Measurements from ENCODE around the gene DLGAP1. TPM values are rescaled to one million over a fixed set of nuclear protein-coding genes. Genes with fewer than 3 reads are reported as not detected.

Gene DLGAP1
- total RNA-seq, 1 donor from 2014 or later: 3.2 TPM

- no peak overlapping the region for H3K27ac ChIP-seq
- intact Hi-C loops (cut with DNase I): loop anchor here (10.0 kb wide), 1 partner anchor 206 kb away; no protein-coding TSS in a partner anchor
- no peak for DNase-seq (ENCODE audit: extremely low spot score in 2 of 2)
- no peaks in the 10 kb centered on the region for H3K9me3 ChIP-seq
- no peaks in the 10 kb centered on the region for H3K4me1 ChIP-seq
- H3K27me3 ChIP-seq: no peaks in the 10 kb centered on the region
- H3K4me3 ChIP-seq: no peak overlapping the region
- TF ChIP-seq, protein P1, sequence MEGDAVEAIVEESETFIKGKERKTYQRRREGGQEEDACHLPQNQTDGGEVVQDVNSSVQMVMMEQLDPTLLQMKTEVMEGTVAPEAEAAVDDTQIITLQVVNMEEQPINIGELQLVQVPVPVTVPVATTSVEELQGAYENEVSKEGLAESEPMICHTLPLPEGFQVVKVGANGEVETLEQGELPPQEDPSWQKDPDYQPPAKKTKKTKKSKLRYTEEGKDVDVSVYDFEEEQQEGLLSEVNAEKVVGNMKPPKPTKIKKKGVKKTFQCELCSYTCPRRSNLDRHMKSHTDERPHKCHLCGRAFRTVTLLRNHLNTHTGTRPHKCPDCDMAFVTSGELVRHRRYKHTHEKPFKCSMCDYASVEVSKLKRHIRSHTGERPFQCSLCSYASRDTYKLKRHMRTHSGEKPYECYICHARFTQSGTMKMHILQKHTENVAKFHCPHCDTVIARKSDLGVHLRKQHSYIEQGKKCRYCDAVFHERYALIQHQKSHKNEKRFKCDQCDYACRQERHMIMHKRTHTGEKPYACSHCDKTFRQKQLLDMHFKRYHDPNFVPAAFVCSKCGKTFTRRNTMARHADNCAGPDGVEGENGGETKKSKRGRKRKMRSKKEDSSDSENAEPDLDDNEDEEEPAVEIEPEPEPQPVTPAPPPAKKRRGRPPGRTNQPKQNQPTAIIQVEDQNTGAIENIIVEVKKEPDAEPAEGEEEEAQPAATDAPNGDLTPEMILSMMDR (IDR thresholded peaks at IDR 0.05): no peak
- TF ChIP-seq POLR2AphosphoS5 (IDR thresholded peaks at IDR 0.05; ENCODE audit: insufficient read depth in 1 of 2, low read depth in 1 of 2) (no peak), POLR2A (IDR thresholded peaks at IDR 0.05) (no peak)
- H3K36me3 ChIP-seq: no peaks in the 10 kb centered on the region
Measured at GRCh38 chr18:4069183-4069582, 385.9 kb downstream of the DLGAP1 start.

GRCh38 chr18:4068552-4069158, 386.5 kb downstream of the DLGAP1 start:
- no peak for DNase-seq (ENCODE audit: extremely low spot score in 2 of 2)
- Histone ChIP-seq H3K9me3 (no peaks in the 10 kb centered on the region), H3K4me3 (no peak overlapping the region), H3K27me3 (no peaks in the 10 kb centered on the region), H3K4me1 (no peaks in the 10 kb centered on the region), H3K27ac (no peak overlapping the region), H3K36me3 (no peaks in the 10 kb centered on the region)
- no peak for TF ChIP-seq POLR2AphosphoS5 (IDR thresholded peaks at IDR 0.05; ENCODE audit: insufficient read depth in 1 of 2, low read depth in 1 of 2)
- no peak for TF ChIP-seq POLR2A (IDR thresholded peaks at IDR 0.05)
- TF ChIP-seq, protein P1 (IDR thresholded peaks at IDR 0.05): peak in 2 of 3 experiments; percentile 24 to 45
- intact Hi-C loops (cut with DNase I): loop anchor here (10.0 kb wide), 1 partner anchor 206 kb away; no protein-coding TSS in a partner anchor

- no peak for DNase-seq (ENCODE audit: extremely low spot score in 2 of 2)
- Histone ChIP-seq H3K27ac (no peak overlapping the region), H3K27me3 (no peaks in the 10 kb centered on the region), H3K9me3 (no peaks in the 10 kb centered on the region), H3K4me1 (no peaks in the 10 kb centered on the region), H3K36me3 (no peaks in the 10 kb centered on the region), H3K4me3 (no peak overlapping the region)
- intact Hi-C loops (cut with DNase I): loop anchor here (10.0 kb wide), 1 partner anchor 211 kb away; no protein-coding TSS in a partner anchor
- no peak for TF ChIP-seq POLR2A (IDR thresholded peaks at IDR 0.05)
- TF ChIP-seq, protein P1 (IDR thresholded peaks at IDR 0.05): no peak
- TF ChIP-seq POLR2AphosphoS5 (IDR thresholded peaks at IDR 0.05; ENCODE audit: insufficient read depth in 1 of 2, low read depth in 1 of 2): no peak
Measured at GRCh38 chr18:4063545-4063944, 391.6 kb downstream of the DLGAP1 start.

GRCh38 chr18:4060427-4061281, 394.5 kb downstream of the DLGAP1 start:
- intact Hi-C loops (cut with DNase I): loop anchor here (10.0 kb wide), 1 partner anchor 214 kb away; no protein-coding TSS in a partner anchor
- Histone ChIP-seq H3K27ac (no peak overlapping the region), H3K4me3 (no peak overlapping the region), H3K9me3 (no peaks in the 10 kb centered on the region), H3K27me3 (no peaks in the 10 kb centered on the region), H3K36me3 (no peaks in the 10 kb centered on the region), H3K4me1 (no peaks in the 10 kb centered on the region)
- DNase-seq (ENCODE audit: extremely low spot score in 2 of 2): no peak
- TF ChIP-seq, protein P1 (IDR thresholded peaks at IDR 0.05): no peak
- TF ChIP-seq POLR2A (IDR thresholded peaks at IDR 0.05) (no peak), POLR2AphosphoS5 (IDR thresholded peaks at IDR 0.05; ENCODE audit: insufficient read depth in 1 of 2, low read depth in 1 of 2) (no peak)
